ENCODE measurements around the gene SMARCD1.

- TF ChIP-seq CTCF (IDR thresholded peaks at IDR 0.05) (no peak), EZH2 (IDR thresholded peaks at IDR 0.05) (no peak), EZH2phosphoT487 (IDR thresholded peaks at IDR 0.05) (no peak)
Measured at GRCh38 chr12:50072198-50072907, 12.8 kb upstream of the SMARCD1 start.
